HepG2 (cell line): Measurements from ENCODE around the gene OSBPL8. TPM values are rescaled to one million over a fixed set of nuclear protein-coding genes. Genes with fewer than 3 reads are reported as not detected.
A peak's percentile ranks its signal among the peaks of the same experiment; 100 is the strongest.

Experiments used
- ATAC-seq: fragments of 200-7000 bp; cut with Tn5 transposase; 3 replicates; pipeline ENCODE4 v1.9.1; 2020; ENCODE audit warnings: mild to moderate bottlenecking, moderate library complexity
- BruUV-seq: library from RNA; stranded (reverse); fragments of 400-500 nt; replicated peaks from 2 replicates; lab custom pipeline; 2021; lab: Mats Ljungman, UMichigan
- CTCF ChIA-PET: fragments of 300-600 bp; formaldehyde crosslinking; extraction: SDS; loops from one replicate; lab custom pipeline; 2021; ENCODE audit warnings: low total read pairs, inconsistent platforms, low intra/inter-chr PET ratio; lab: Yijun Ruan, JAX
- POLR2A ChIA-PET: fragments of 350-600 bp; sonication (Branson Sonifier 250); formaldehyde crosslinking; loops from one replicate; lab custom pipeline; 2020; ENCODE audit warnings: antibody characterized with exemption, inconsistent platforms; lab: Yijun Ruan, JAX
- DNase-seq: peaks from one replicate; pipeline ENCODE4 v3.0.0-alpha.2; 2015; ENCODE audit warnings: low spot score
- FAIRE-seq: peaks from 3 replicates; lab custom pipeline; 2011; peaks lifted over from hg19 to GRCh38; lab: Jason Lieb, UNC
- H2AFZ ChIP-seq: one replicate; pipeline ENCODE4 v1.6.1; 2011; ENCODE audit warnings: low read length, inconsistent platforms
- H3K27ac ChIP-seq: fragments of 300-600 bp; 3 replicates; pipeline ENCODE4 v1.8.0; 2011; ENCODE audit warnings: mixed run types, mild to moderate bottlenecking, mixed read lengths, low read length, inconsistent platforms; ENCODE audit not compliant: insufficient read depth; ENCODE audit errors: extremely low read length
- H3K27me3 ChIP-seq, 2 experiments: fragments of 200-600 bp in 1 of 2; 2 replicates in 1 of 2; 3 replicates in 1 of 2; pipeline versions ENCODE4 v1.6.0 to v1.8.0; 2011; ENCODE audit warnings: low read length in 2 of 2, mild to moderate bottlenecking in 2 of 2, moderate library complexity in 2 of 2, inconsistent platforms in 1 of 2; ENCODE audit not compliant: insufficient read depth in 2 of 2, control insufficient read depth in 1 of 2
- H3K36me3 ChIP-seq, 2 experiments: fragments of 200-600 bp in 1 of 2; replicated peaks in 1 of 2; 2 replicates in 1 of 2; 3 replicates in 1 of 2; pipeline versions ENCODE4 v1.5.1 to v1.8.0; 2011; ENCODE audit warnings: low read length in 2 of 2, inconsistent platforms in 1 of 2; ENCODE audit not compliant: insufficient read depth in 2 of 2, control insufficient read depth in 1 of 2
- H3K4me1 ChIP-seq: 2 replicates; pipeline ENCODE4 v1.5.1; 2012; ENCODE audit warnings: low read length, inconsistent platforms; ENCODE audit not compliant: insufficient read depth
- H3K4me2 ChIP-seq: 2 replicates; pipeline ENCODE4 v1.6.0; 2011; ENCODE audit warnings: low read depth, low read length, inconsistent platforms
- H3K4me3 ChIP-seq, 3 experiments: fragments of 200-600 bp in 1 of 3; sonication (generic), shearing (Covaris generic) in 1 of 3; replicated peaks in 1 of 3; 2 replicates each; pipeline ENCODE4 v1.5.1; 2011 to 2016; ENCODE audit warnings: low read length in 3 of 3, inconsistent platforms in 2 of 3, low read depth in 2 of 3, mild to moderate bottlenecking in 2 of 3, control low read depth in 1 of 3, mixed read lengths in 1 of 3; ENCODE audit not compliant: insufficient read depth in 1 of 3
- H3K79me2 ChIP-seq: one replicate; pipeline ENCODE4 v1.6.1; 2011; ENCODE audit warnings: low read length, inconsistent platforms; ENCODE audit not compliant: insufficient read depth
- H3K9ac ChIP-seq: 2 replicates; pipeline ENCODE4 v1.6.0; 2011; ENCODE audit warnings: mild to moderate bottlenecking, low read depth, low read length, inconsistent platforms; ENCODE audit not compliant: insufficient read depth
- H3K9me3 ChIP-seq: 2 replicates; pipeline ENCODE4 v1.5.1; 2012; ENCODE audit warnings: mild to moderate bottlenecking, low read length
- H4K20me1 ChIP-seq: 2 replicates; pipeline ENCODE4 v1.6.0; 2011; ENCODE audit warnings: inconsistent platforms, mild to moderate bottlenecking, low read length, moderate library complexity; ENCODE audit not compliant: insufficient read depth
- BRCA1 ChIP-seq: sonication (generic); formaldehyde crosslinking; IDR thresholded peaks from 2 replicates; pipeline ENCODE4 v1.4.0; 2020; ENCODE audit warnings: missing genetic modification reagents
- CREB1 ChIP-seq, 2 experiments: fragments of 450-650 bp in 1 of 2; IDR thresholded peaks; 2 replicates each; pipeline ENCODE4 v1.6.1; 2016 to 2017; ENCODE audit warnings: control low read depth in 1 of 2, mild to moderate bottlenecking in 1 of 2, missing compliant biosample characterization in 1 of 2, missing genetic modification characterization in 1 of 2
- IRF1 ChIP-seq: sonication (generic); formaldehyde crosslinking; IDR thresholded peaks from 2 replicates; pipeline ENCODE4 v1.4.0; 2020; ENCODE audit warnings: low read depth, mild to moderate bottlenecking, missing genetic modification reagents
- MXD1 ChIP-seq: sonication (generic); formaldehyde crosslinking; IDR thresholded peaks from 2 replicates; pipeline ENCODE4 v1.4.0; 2020; ENCODE audit warnings: mild to moderate bottlenecking, missing genetic modification reagents
- NCOR1 ChIP-seq: fragments of 200-600 bp; sonication (generic); IDR thresholded peaks from 2 replicates; pipeline ENCODE4 v1.7.0; 2017; ENCODE audit warnings: antibody characterized with exemption, low read length, borderline replicate concordance
- YEATS2 ChIP-seq: sonication (generic); formaldehyde crosslinking; IDR thresholded peaks from 2 replicates; pipeline ENCODE4 v1.4.0; 2020; ENCODE audit warnings: missing genetic modification reagents, borderline replicate concordance
- WGBS: methylation state at CpG from one replicate; pipeline ENCODE4 v1.1.6; 2017; ENCODE audit warnings: low lambda C conversion rate; 5-methylcytosine and 5-hydroxymethylcytosine counted together
- in situ Hi-C: cut with HindIII; loops from 2 replicates; pipeline ENCODE4 v1.10.0; 2017; ENCODE audit warnings: low pct_unique_long_range_greater_than_20kb; ENCODE audit not compliant: extremely low pct_ligation_motif_present
- intact Hi-C: fragments of 100-400 bp; cut with micrococcal nuclease; formaldehyde crosslinking; loops from one replicate; pipeline ENCODE4 v1.10.0; 2022; ENCODE audit not compliant: unreplicated experiment
- polyA plus RNA-seq, 8 experiments: library from polyadenylated mRNA; depleted of rRNA in 3 of 8; stranded (reverse) in 7 of 8; unstranded in 1 of 8; fragments of >200 nt; fragmentation: Illumina TruSeq in 4 of 8; extraction: Trizol in 4 of 8; gene quantifications; 2 replicates each; pipeline versions ENCODE4 v1.2.1 to v1.2.3, GENCODE V29; 2011 to 2016; ENCODE audit warnings: low read depth in 4 of 8, missing spikeins in 1 of 8, mixed read lengths in 1 of 8; ENCODE audit not compliant: insufficient read depth in 1 of 8
- total RNA-seq, 5 experiments: library from RNA; depleted of rRNA; stranded (reverse); fragments of >200 nt; fragmentation: Illumina TruSeq; extraction: Trizol; gene quantifications; 2 replicates each; pipeline ENCODE4 v1.2.3, GENCODE V29; 2016; ENCODE audit warnings: low read depth in 1 of 5
- TF ChIP-seq, protein P1 (sequence below): IDR thresholded peaks from 2 replicates; pipeline ENCODE4 v1.6.1; 2016; ENCODE audit warnings: low read depth, control low read depth

The OSBPL8 gene
- total and polyA plus RNA-seq, 2 of the 13 experiments (the other 11 are each of a cell fraction or from before 2014, with no cell fraction given): 11.0 to 33.9 TPM

DNA sequence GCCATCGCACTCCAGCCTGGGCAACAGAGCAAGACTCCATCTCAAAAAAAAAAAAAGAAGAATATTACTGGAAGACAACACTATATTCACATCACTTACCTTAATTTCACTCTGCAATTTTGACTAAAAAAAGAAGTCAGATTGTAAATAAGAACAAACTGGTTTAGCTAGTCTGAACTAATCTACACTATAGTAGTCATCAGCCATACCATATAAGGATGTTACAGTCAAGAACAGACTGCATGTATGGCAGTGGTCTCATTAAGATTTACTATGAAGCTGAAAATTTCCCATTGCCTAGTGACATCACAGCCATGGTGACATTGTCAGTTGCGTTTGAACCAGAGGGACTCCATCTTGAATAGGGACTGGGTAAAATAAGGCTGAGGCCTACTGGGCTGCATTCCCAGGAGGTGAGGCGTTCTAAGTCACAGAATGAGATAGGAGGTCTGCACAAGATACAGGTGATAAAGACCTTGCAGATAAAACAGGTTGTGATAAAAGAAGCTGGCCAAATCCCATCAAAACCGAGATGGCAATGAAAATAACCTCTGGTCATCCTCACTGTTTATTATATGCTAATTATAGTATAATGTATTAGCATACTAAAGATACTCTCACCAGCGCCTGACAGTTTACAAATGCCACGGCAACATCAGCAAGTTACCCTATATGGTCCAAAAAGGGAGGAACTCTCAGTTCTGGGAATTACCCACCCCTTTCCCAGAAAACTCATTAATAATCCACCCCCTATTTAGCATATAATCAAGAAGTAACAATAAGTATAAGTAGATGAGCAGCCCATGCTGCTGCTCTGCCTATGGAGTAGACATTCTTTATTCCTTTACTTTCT, 51.2 kb downstream of the OSBPL8 start:
- Histone ChIP-seq H3K27me3 (no peaks in the 10 kb centered on the region), H3K4me2 (no peak overlapping the region), H2AFZ (no peak overlapping the region), H3K9me3 (no peaks in the 10 kb centered on the region), H3K4me1 (no peaks in the 10 kb centered on the region), H4K20me1 (no peaks in the 10 kb centered on the region), H3K9ac (no peak overlapping the region), H3K27ac (no peak overlapping the region), H3K36me3 (no peaks in the 10 kb centered on the region), H3K79me2 (no peaks in the 10 kb centered on the region), H3K4me3 (no peak overlapping the region)
- WGBS: 98% methylated on average over 6 of the region's 6 CpGs
- FAIRE-seq (no peak), ATAC-seq (no peak), DNase-seq (no peak)
- POLR2A ChIA-PET: no interaction called here
- CTCF ChIA-PET: no interaction called here
- intact Hi-C loops: no loop called here
- no peak for TF ChIP-seq MXD1 (CRISPR knock-in tag)
- TF ChIP-seq NCOR1: no peak
- no peak for TF ChIP-seq BRCA1 (CRISPR knock-in tag)
- TF ChIP-seq IRF1: no peak
- TF ChIP-seq YEATS2 (CRISPR knock-in tag): no peak
- TF ChIP-seq CREB1 (IDR thresholded peaks at IDR 0.05): 0 out of 2 replicates have a peak, but pooled peaks have one; percentile 4
- TF ChIP-seq CREB1 (CRISPR knock-in tag; IDR thresholded peaks at IDR 0.05): no peak
- TF ChIP-seq, protein P1, sequence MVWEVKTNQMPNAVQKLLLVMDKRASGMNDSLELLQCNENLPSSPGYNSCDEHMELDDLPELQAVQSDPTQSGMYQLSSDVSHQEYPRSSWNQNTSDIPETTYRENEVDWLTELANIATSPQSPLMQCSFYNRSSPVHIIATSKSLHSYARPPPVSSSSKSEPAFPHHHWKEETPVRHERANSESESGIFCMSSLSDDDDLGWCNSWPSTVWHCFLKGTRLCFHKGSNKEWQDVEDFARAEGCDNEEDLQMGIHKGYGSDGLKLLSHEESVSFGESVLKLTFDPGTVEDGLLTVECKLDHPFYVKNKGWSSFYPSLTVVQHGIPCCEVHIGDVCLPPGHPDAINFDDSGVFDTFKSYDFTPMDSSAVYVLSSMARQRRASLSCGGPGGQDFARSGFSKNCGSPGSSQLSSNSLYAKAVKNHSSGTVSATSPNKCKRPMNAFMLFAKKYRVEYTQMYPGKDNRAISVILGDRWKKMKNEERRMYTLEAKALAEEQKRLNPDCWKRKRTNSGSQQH: no peak
- BruUV-seq: no TSS peak
- in situ Hi-C loops: no loop called here
